Regular cardiac myocyte (primary cell): ENCODE data around the gene GATB. TPM values are rescaled to one million over a fixed set of nuclear protein-coding genes. Genes with fewer than 3 reads are reported as not detected.

Experiments used
- total RNA-seq: library from RNA; depleted of rRNA; stranded (reverse); fragments of >200 nt; gene quantifications from 2 replicates; pipeline ENCODE4 v1.2.3, GENCODE V29; 2014

Gene GATB, protein sequence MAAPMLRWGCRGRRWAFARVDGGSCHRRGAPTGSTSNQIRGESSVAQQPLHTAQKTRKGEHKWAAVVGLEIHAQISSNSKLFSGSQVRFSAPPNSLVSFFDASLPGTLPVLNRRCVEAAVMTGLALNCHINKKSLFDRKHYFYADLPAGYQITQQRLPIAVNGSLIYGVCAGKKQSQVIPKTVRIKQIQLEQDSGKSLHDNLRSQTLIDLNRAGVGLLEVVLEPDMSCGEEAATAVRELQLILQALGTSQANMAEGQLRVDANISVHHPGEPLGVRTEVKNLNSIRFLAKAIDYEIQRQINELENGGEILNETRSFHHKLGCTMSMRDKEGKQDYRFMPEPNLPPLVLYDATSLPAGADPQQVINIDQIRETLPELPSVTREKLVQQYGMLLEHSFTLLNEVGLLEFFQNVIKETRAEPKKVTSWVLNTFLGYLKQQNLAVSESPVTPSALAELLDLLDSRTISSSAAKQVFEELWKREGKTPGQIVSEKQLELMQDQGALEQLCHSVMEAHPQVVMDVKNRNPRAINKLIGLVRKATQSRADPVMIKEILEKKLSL
- total RNA-seq = 13.8 and 21.5 TPM in 2 replicates

DNA sequence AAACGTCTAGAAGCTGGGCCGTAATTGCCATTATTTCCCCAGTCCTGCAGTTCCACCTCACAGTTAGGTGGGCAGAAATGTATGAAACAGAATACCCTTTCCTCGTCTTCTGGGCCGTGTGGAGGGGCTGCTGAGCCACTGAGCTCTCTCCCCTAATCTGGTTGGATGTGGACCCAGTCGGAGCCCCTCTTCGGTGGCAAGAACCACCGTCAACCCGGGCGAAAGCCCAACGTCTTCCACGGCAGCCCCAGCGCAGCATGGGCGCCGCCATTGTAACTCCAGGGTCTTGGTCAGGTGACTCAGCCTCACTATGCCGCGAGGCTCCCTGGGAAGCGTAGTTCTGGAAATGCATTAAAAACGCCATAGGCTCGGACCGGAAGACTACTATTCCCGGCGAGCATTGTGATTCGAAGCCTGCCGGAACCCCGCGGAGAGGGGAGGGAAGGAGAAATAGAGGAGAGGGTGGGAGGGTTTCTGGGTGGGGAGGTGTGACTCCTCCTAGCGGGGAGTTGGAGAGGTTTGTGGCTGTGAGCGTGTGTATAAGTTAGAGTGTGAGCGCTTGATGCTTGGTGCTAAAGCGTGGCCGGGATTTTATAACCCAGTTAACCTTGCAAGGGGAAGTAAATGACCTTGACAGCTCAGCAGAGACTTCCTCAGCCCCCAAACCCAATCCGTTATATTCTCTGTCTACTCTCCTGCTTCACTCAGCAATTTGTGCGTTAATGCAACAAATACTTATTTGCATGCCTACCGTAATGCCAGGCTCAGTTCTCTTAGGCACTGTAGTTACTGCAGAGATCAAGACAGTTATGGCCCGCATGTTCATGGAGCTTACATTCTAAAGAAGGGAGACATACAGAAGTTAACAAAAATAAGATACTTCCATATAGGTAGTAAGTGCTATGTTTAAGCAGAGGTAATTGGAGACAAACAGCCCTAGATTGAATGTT, at the start of gene GATB:
TSS of gene GATB (minus strand) at position 296 of the 950 bp plus-strand sequence. CDS start at position 271, 25 bp downstream.

